ENCODE results near the gene RPS5. TPM values are rescaled to one million over a fixed set of nuclear protein-coding genes. Genes with fewer than 3 reads are reported as not detected.

Gene RPS5
- total RNA-seq, 1 experiment from 2014 or later: 1,249 TPM

GRCh38 chr19:58398087-58398486 lies 11.0 kb downstream of the RPS5 start:
- BruUV-seq (replicated peaks): no TSS peak
- Histone ChIP-seq H3K27ac (ENCODE audit: low read depth, low read length, poor library complexity, severe bottlenecking) (no peak overlapping the region), H3K9me3 (ENCODE audit: low read depth, low read length, poor library complexity, severe bottlenecking) (no peaks in the 10 kb centered on the region), H3K4me1 (ENCODE audit: insufficient read depth, low read length, poor library complexity, severe bottlenecking) (peaks cover 13% of the 10 kb centered on the region), H3K27me3 (replicated peaks; ENCODE audit: insufficient read depth, low read depth, low read length, poor library complexity) (no peaks in the 10 kb centered on the region), H3K4me3 (ENCODE audit: low read depth, low read length, poor library complexity, severe bottlenecking) (no peak overlapping the region), H3K36me3 (ENCODE audit: insufficient read depth, low read length, poor library complexity, severe bottlenecking) (peaks cover 24% of the 10 kb centered on the region)
- CTCF ChIA-PET: no interaction called here
- intact Hi-C loops (cut with micrococcal nuclease; ENCODE audit: unreplicated experiment): no loop called here
- no peak for DNase-seq (ENCODE audit: low spot score)
- POLR2A ChIA-PET (ENCODE audit: low non-redundant PET): no interaction called here
- TF ChIP-seq CTCF (conservative IDR thresholded peaks at IDR 0.05; ENCODE audit: low read depth, low read length) (no peak), EZH2 (IDR thresholded peaks at IDR 0.05; ENCODE audit: borderline replicate concordance, low read depth, low read length, poor library complexity, severe bottlenecking) (no peak)

DNA sequence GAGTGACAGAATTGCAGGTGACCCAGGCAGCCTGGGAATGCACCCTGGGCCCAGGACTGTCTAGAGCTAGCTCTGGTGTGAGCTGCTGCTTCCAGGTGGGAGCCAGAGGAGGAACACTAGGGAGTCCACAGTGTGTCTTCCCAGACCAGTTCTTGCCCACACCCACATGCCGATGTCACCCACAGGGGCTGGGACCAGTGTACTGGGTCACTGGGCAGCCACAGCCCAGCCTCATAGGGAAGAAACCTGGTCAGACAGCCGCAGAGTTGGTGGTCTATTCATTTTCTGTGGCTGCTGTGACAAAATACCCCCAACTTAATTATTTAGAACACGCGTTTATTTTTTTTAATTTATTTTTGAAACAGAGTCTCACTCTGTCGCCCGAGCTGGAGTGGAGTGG lies 11.5 kb downstream of the RPS5 start:
- Histone ChIP-seq H3K9me3 (ENCODE audit: low read depth, low read length, poor library complexity, severe bottlenecking) (no peaks in the 10 kb centered on the region), H3K4me1 (ENCODE audit: insufficient read depth, low read length, poor library complexity, severe bottlenecking) (peaks cover 14% of the 10 kb centered on the region), H3K27ac (ENCODE audit: low read depth, low read length, poor library complexity, severe bottlenecking) (no peak overlapping the region), H3K36me3 (ENCODE audit: insufficient read depth, low read length, poor library complexity, severe bottlenecking) (peaks cover 20% of the 10 kb centered on the region), H3K4me3 (ENCODE audit: low read depth, low read length, poor library complexity, severe bottlenecking) (no peak overlapping the region), H3K27me3 (replicated peaks; ENCODE audit: insufficient read depth, low read depth, low read length, poor library complexity) (no peaks in the 10 kb centered on the region)
- TF ChIP-seq CTCF (conservative IDR thresholded peaks at IDR 0.05; ENCODE audit: low read depth, low read length) (no peak), EZH2 (IDR thresholded peaks at IDR 0.05; ENCODE audit: borderline replicate concordance, low read depth, low read length, poor library complexity, severe bottlenecking) (no peak)
- ChIA-PET POLR2A (ENCODE audit: low non-redundant PET) (no interaction called here), CTCF (no interaction called here)
- intact Hi-C loops (cut with micrococcal nuclease; ENCODE audit: unreplicated experiment): no loop called here
- BruUV-seq (replicated peaks): no TSS peak
- no peak for DNase-seq (ENCODE audit: low spot score)

DNA sequence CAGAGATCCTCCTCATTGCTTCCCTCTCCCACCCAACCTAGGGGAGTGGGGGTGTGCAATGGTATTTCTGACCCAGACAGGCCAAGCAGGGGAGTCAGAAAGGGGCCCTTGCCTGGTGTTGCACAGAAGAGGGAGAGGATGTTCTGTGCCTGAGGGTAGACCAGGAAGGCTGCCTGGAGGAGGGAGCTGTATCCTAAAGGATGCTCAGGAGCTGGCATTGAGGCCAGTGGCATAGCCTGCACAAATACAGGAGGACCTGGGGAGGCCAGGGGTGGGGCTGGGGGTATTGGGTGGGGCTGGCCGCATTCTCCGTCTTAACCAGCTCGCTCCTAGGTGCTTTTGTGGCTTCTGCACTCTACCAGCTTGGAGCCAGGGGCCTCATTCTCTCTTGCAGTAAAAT lies 12.8 kb downstream of the RPS5 start:
- BruUV-seq (replicated peaks): no TSS peak
- Histone ChIP-seq H3K27ac (ENCODE audit: low read depth, low read length, poor library complexity, severe bottlenecking) (no peak overlapping the region), H3K4me1 (ENCODE audit: insufficient read depth, low read length, poor library complexity, severe bottlenecking) (peaks cover 14% of the 10 kb centered on the region), H3K36me3 (ENCODE audit: insufficient read depth, low read length, poor library complexity, severe bottlenecking) (peaks cover 6% of the 10 kb centered on the region), H3K4me3 (ENCODE audit: low read depth, low read length, poor library complexity, severe bottlenecking) (no peak overlapping the region), H3K27me3 (replicated peaks; ENCODE audit: insufficient read depth, low read depth, low read length, poor library complexity) (no peaks in the 10 kb centered on the region), H3K9me3 (ENCODE audit: low read depth, low read length, poor library complexity, severe bottlenecking) (no peaks in the 10 kb centered on the region)
- no peak for DNase-seq (ENCODE audit: low spot score)
- TF ChIP-seq EZH2 (IDR thresholded peaks at IDR 0.05; ENCODE audit: borderline replicate concordance, low read depth, low read length, poor library complexity, severe bottlenecking): no peak
- TF ChIP-seq CTCF (conservative IDR thresholded peaks at IDR 0.05; ENCODE audit: low read depth, low read length): no peak
- intact Hi-C loops (cut with micrococcal nuclease; ENCODE audit: unreplicated experiment): no loop called here
- CTCF ChIA-PET: no interaction called here
- POLR2A ChIA-PET (ENCODE audit: low non-redundant PET): no interaction called here
